SU-DHL-6 (cell line): ENCODE measurements around the gene PRPF8.

Source experiments
- CTCF ChIP-seq: fragments of 200-600 bp; sonication (generic); IDR thresholded peaks from one replicate; pipeline ENCODE4 v1.5.1; 2017; ENCODE audit warnings: antibody characterized with exemption, mild to moderate bottlenecking, low read length, moderate library complexity; ENCODE audit not compliant: insufficient read depth, poor library complexity, severe bottlenecking
- EZH2phosphoT487 ChIP-seq: fragments of 200-600 bp; sonication (generic), shearing (Covaris generic); conservative IDR thresholded peaks from 2 replicates; pipeline ENCODE4 v1.6.1; 2018; ENCODE audit warnings: mild to moderate bottlenecking, antibody characterized with exemption, low read length, moderate library complexity, mixed read lengths

GRCh38 chr17:1605681-1606351 lies 78.9 kb downstream of the PRPF8 start:
- TF ChIP-seq CTCF (no peak), EZH2phosphoT487 (no peak)
